Measurements from ENCODE around the gene TBX10.

GRCh38 chr11:67584205-67584880 is 55.2 kb downstream of the TBX10 start:
- TF ChIP-seq, protein P1, sequence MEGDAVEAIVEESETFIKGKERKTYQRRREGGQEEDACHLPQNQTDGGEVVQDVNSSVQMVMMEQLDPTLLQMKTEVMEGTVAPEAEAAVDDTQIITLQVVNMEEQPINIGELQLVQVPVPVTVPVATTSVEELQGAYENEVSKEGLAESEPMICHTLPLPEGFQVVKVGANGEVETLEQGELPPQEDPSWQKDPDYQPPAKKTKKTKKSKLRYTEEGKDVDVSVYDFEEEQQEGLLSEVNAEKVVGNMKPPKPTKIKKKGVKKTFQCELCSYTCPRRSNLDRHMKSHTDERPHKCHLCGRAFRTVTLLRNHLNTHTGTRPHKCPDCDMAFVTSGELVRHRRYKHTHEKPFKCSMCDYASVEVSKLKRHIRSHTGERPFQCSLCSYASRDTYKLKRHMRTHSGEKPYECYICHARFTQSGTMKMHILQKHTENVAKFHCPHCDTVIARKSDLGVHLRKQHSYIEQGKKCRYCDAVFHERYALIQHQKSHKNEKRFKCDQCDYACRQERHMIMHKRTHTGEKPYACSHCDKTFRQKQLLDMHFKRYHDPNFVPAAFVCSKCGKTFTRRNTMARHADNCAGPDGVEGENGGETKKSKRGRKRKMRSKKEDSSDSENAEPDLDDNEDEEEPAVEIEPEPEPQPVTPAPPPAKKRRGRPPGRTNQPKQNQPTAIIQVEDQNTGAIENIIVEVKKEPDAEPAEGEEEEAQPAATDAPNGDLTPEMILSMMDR (IDR thresholded peaks at IDR 0.05; ENCODE audit: insufficient read depth, low read length, poor library complexity, severe bottlenecking): no peak
- TF ChIP-seq EZH2phosphoT487 (conservative IDR thresholded peaks at IDR 0.05; ENCODE audit: low read length): no peak
